SK-MEL-5 (cell line): ENCODE measurements around the gene HDAC4. TPM values are rescaled to one million over a fixed set of nuclear protein-coding genes. Genes with fewer than 3 reads are reported as not detected.

Experiments
- DNase-seq: peaks from one replicate; pipeline ENCODE4 v3.0.0-alpha.2; 2016; ENCODE audit warnings: low read depth, low spot score
- in situ Hi-C: cut with HindIII; loops from 2 replicates; pipeline ENCODE4 v1.10.0; 2016; ENCODE audit warnings: low sequenced_read_pairs, high pct_unique_total_duplicates, low pct_unique_long_range_greater_than_20kb
- total RNA-seq: library from RNA; depleted of rRNA; stranded (reverse); fragments of >200 nt; shearing (Covaris generic); gene quantifications from 2 replicates; pipeline ENCODE4 v1.2.3, GENCODE V29; 2014

HDAC4 gene
- total RNA-seq, 1 experiment from 2014 or later = 14.1 TPM

GRCh38 chr2:239165206-239165831 lies 235.5 kb downstream of the HDAC4 start:
- in situ Hi-C loops = no loop called here
- no peak for DNase-seq

GRCh38 chr2:239164335-239164871 lies 236.4 kb downstream of the HDAC4 start:
- in situ Hi-C loops = no loop called here
- no peak for DNase-seq

DNA sequence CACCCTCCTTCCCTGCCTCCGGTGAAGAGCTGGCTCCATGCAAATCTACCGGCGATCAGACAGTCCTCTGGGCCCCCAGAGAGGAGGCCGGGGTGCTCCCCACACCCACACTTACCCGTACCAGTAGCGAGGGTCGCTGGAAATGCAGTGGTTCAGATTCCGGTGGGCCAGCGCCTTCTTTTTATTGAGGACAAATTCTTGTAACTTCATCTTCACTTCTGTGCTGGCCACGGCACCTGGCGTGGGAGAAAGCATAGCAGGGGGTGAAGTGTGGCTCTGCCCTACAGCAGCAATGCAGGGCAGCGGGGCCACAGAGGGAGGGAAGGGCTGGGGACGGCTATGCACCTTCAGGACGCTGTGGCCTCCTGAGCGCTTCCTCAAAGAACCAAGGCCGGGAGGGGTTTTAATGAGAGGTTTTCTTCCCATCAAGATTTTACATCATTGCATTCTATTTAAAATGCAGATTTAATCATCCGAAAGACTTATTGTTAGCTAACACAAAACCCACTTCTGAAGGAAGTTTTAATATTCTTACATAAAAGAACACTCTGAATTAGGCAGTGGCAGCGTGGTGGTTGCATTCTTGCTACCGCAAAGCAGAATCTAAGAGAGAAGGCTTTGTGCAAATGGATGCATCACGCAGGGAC lies 237.0 kb downstream of the HDAC4 start:
- in situ Hi-C loops = no loop called here
- DNase-seq = no peak

DNA sequence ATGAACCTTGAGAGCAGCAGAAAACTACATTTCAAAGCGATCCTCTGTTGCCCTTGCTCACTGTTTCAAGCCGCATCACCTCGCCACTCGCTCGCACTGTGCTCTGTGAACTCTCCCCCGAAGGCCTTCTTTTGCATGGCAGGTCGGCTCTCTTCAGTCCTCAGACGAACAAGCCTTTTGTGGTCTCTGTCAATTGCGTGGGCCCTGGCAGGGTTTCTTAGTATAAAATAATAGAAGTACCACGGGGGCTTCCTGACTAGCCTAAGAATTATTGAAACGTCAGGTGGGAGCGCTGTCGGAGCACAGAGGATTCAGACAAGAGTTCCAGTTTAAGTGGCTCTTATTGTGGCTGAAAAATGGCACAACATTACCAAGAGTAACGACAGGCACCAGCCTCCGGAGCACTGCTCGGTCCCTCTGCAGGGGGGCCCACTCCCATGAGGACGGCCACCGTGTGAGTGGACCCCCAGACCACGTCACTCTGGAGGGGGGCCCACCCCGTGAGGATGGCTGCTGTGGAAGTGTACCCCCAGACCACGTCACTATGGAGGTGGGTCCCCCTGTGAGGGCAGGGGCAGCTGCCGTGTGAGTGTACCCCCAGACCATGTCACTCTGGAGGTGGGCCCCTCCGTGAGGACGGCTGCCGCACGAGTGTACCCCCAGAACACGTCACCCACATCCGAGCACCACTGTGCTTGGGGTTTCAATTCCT lies 237.7 kb downstream of the HDAC4 start:
- in situ Hi-C loops = no loop called here
- DNase-seq = no peak

DNA sequence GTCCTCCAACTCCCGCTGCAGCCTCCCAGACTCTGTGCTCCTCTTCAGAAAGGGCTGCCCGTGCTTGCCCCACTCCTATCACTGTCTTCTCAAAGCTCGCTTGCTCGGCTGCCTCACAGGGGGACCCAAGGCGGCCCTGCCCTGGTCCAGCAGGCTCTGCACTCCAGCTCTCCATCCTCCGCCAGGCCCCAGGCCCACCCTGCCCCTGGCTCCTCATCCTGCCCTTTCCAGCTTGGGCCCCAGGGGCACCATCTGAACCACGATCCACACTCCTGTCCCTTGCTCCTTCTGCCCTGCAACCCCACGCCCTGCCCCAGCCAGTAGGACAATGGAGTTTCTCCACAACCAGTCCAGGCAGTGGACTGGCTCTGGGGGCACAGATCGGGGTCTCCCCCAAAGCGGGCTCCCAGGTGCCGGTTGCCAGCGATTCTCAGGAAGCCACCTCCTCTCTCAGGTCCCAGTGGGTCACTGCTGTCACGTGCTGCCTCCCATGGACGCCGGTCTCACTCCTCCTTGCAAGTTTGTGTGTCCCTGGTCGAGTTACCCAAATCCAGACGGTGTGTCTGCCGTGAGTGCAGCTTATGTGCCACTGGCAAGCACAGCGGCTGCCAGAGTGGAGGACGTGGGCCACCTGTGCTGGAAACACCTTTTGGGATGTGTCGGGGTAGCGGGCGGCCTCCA lies 238.5 kb downstream of the HDAC4 start:
- in situ Hi-C loops = no loop called here
- no peak for DNase-seq

GRCh38 chr2:239161711-239162140 lies 239.1 kb downstream of the HDAC4 start:
- in situ Hi-C loops = no loop called here
- DNase-seq = no peak

GRCh38 chr2:239160226-239161143 lies 240.3 kb downstream of the HDAC4 start:
- no peak for DNase-seq
- in situ Hi-C loops = no loop called here

DNA sequence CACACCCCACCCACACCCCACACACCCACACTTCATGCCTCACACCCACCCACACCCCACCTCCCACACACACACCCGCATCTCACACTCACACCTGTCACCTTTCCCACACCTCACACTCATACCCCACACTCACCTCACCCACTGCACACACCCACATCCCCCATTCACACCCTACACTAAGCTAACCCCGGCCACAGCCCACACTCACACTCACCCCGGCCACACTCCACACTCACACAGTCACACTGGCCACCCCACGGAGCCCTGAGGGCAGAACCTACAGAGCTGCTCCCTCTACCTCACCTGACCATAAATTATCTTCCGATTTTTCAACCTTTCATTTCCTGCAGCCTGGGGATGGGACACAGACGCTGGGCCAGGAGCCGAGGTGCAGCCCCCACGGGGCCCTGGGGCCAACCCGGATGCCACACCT lies 241.3 kb downstream of the HDAC4 start:
- DNase-seq = no peak

GRCh38 chr2:239158641-239159475 lies 242.0 kb downstream of the HDAC4 start:
- in situ Hi-C loops = no loop called here
- DNase-seq = no peak

More for the DNA sequence above, 241.3 kb downstream of the HDAC4 start:
- in situ Hi-C loops = no loop called here

DNA sequence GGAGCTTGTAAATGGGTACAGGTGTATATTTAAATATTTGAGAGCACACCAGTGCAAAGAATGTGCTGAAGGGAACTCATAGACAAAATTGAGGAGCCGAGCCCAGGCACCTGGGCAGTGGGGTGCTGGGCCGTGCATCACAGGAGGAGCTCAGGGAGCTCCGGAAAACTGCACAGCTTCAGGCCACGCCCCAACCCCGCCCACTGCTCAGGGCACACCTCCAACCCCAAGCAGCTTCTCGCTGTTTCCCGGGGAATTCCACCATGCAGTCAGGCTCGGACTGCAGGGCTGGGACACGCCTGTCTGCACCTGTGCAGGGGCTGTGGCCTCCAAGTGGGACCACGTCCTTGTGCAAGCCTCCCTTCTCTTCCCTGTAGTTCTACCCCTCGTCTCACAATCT lies 243.0 kb downstream of the HDAC4 start:
- in situ Hi-C loops = no loop called here

GRCh38 chr2:239157269-239157668 lies 243.6 kb downstream of the HDAC4 start:
- in situ Hi-C loops = no loop called here
- no peak for DNase-seq

More for the DNA sequence above, 243.0 kb downstream of the HDAC4 start:
- peak; percentile 20 for DNase-seq

GRCh38 chr2:239156516-239157265 lies 244.1 kb downstream of the HDAC4 start:
- in situ Hi-C loops = no loop called here
- no peak for DNase-seq

DNA sequence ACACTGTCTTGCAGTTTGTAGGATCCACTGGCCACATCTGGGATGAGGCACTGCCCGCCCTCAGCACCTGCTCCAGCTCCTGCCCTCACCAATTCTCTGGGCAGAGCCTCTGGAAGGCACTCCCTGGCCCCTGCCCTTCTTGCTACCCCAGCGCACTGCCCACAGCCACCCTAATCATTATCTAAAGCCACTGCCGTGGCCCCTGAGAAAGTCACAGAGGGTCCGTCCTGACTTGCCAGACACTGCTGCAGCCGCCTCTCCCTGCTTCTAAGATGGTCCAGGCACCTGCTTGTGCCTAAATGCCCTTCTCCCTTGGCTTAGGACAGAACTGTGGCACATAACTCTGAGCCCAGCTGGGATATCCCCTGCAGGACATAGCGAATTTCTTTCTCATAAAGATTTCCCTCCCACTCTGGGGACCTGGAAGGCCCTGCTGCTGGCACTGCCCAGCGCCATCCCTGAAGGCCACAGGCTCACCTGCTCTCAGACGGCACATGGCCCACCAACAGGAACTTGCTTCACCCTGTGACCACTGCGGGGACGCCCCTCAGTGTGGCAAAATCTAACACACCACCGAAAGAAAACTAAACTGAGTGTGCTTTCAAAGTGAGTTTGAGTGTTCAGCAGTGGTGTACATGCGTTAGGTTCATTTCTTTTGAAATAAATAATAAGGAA lies 244.9 kb downstream of the HDAC4 start:
- in situ Hi-C loops = no loop called here

GRCh38 chr2:239154971-239155805 lies 245.6 kb downstream of the HDAC4 start:
- in situ Hi-C loops = no loop called here
- DNase-seq = peak; percentile 97

More for the DNA sequence above, 244.9 kb downstream of the HDAC4 start:
- DNase-seq = no peak
